Activated CD8-positive, alpha-beta T cell treated with anti-CD3 and anti-CD28 coated beads for 36 hours (primary cell): ENCODE measurements around the gene JRKL. TPM values are rescaled to one million over a fixed set of nuclear protein-coding genes. Genes with fewer than 3 reads are reported as not detected.
A peak's percentile ranks its signal among the peaks of the same experiment; 100 is the strongest.

Experiments
- ATAC-seq: fragments of 200-7000 bp; cut with Tn5 transposase; one replicate; pipeline ENCODE4 v1.10.0; 2021; ENCODE audit warnings: mild to moderate bottlenecking, moderate library complexity
- CTCF ChIA-PET: fragments of 350-600 bp; sonication (Branson Sonifier 250); formaldehyde crosslinking; loops from one replicate; lab custom pipeline; 2021; ENCODE audit warnings: antibody characterized with exemption; lab: Charles Lee
- POLR2A ChIA-PET: fragments of 350-600 bp; sonication (Branson Sonifier 250); formaldehyde crosslinking; loops from one replicate; lab custom pipeline; 2021; ENCODE audit warnings: antibody characterized with exemption; lab: Charles Lee
- DNase-seq: peaks from one replicate; pipeline ENCODE4 v3.0.0-alpha.2; 2020
- H3K27ac Mint-ChIP-seq: one replicate; pipeline ENCODE4 v1.8.0; 2021; ENCODE audit warnings: mild to moderate bottlenecking, mixed read lengths
- H3K27me3 Mint-ChIP-seq: one replicate; pipeline ENCODE4 v1.8.0; 2021; ENCODE audit warnings: mixed read lengths
- H3K36me3 Mint-ChIP-seq: one replicate; pipeline ENCODE4 v1.8.0; 2021; ENCODE audit warnings: low read depth, mixed read lengths
- H3K4me1 Mint-ChIP-seq: one replicate; pipeline ENCODE4 v1.8.0; 2021; ENCODE audit warnings: low read depth, mixed read lengths
- H3K4me3 Mint-ChIP-seq: one replicate; pipeline ENCODE4 v1.8.0; 2021; ENCODE audit warnings: mild to moderate bottlenecking, moderate library complexity, mixed read lengths
- H3K9me3 Mint-ChIP-seq: one replicate; pipeline ENCODE4 v1.8.0; 2021; ENCODE audit warnings: mixed read lengths
- CTCF ChIP-seq: fragments of 200-600 bp; IDR thresholded peaks from one replicate; pipeline ENCODE4 v1.8.0; 2022; ENCODE audit warnings: antibody characterized with exemption, mild to moderate bottlenecking
- intact Hi-C: fragments of 100-400 bp; cut with micrococcal nuclease; formaldehyde crosslinking; loops from one replicate; pipeline ENCODE4 v1.10.0; 2022
- total RNA-seq, 2 experiments: library from RNA; stranded (reverse); gene quantifications; one replicate each; pipeline ENCODE4 v1.2.3, GENCODE V29; 2021

The JRKL gene
- 10 to 100 TPM; 13.3 to 13.5 TPM for total RNA-seq

- H3K27me3 Mint-ChIP-seq = no peaks in the 10 kb centered on the region
- H3K9me3 Mint-ChIP-seq = peaks cover 4% of the 10 kb centered on the region
- H3K36me3 Mint-ChIP-seq = peaks cover 30% of the 10 kb centered on the region
- peak within 1 kb of the TSS; percentile 89 for H3K4me3 Mint-ChIP-seq
- H3K4me1 Mint-ChIP-seq = peaks cover 48% of the 10 kb centered on the region
- TF ChIP-seq CTCF = no peak
- ChIA-PET CTCF (interaction anchor here (1.0 to 3.2 kb wide), 8 partner anchors 35 to 554 kb away, joined by 3 to 26 read pairs (median 6); partner anchors contain the start of gene MAML2), POLR2A (interaction anchor here (0.7 to 2.1 kb wide), 6 partner anchors 47 to 600 kb away, joined by 3 to 6 read pairs (median 4); partner anchors contain the start of genes CEP57, FAM76B and MAML2)
- peak; percentile 98 for ATAC-seq
- DNase-seq = peak; percentile 99
- peak within 1 kb of the TSS; percentile 96 for H3K27ac Mint-ChIP-seq
- intact Hi-C loops = loop anchor here (5.0 to 10.0 kb wide), 3 partner anchors 48 to 555 kb away; partner anchors contain the start of gene MAML2
These were observed at the start of gene JRKL, which contains the start of gene CCDC82 for GRCh38 chr11:96389720-96390487. Gene JRKL, plus strand, starts transcription at chr11:96390013. Its CDS starts 637 bp downstream, at chr11:96390650. Gene CCDC82, minus strand, starts transcription at chr11:96389912. Its CDS starts 5,165 bp downstream, at chr11:96384747.

GRCh38 chr11:96340555-96340885 is 49.3 kb upstream of the JRKL start:
- TF ChIP-seq CTCF = no peak
- DNase-seq (no peak), ATAC-seq (no peak)
- Mint-ChIP-seq H3K27me3 (no peaks in the 10 kb centered on the region), H3K4me1 (peaks cover 47% of the 10 kb centered on the region), H3K9me3 (no peaks in the 10 kb centered on the region), H3K36me3 (peaks cover 27% of the 10 kb centered on the region), H3K27ac (peak overlapping the region; percentile 94), H3K4me3 (peak overlapping the region; percentile 86)
- POLR2A ChIA-PET = interaction anchor here (0.6 to 3.3 kb wide), 10 partner anchors 10 to 310 kb away, joined by 3 to 12 read pairs (median 4); no protein-coding TSS in a partner anchor
- CTCF ChIA-PET = interaction anchor here (0.8 to 8.5 kb wide), 20 partner anchors 9 to 327 kb away, joined by 3 to 132 read pairs (median 4); partner anchors contain the start of genes CCDC82 and JRKL
- intact Hi-C loops = loop anchor here (5.0 kb wide), 4 partner anchors 52 to 328 kb away; partner anchors contain the start of gene JRKL

GRCh38 chr11:96341211-96342013 is 48.4 kb upstream of the JRKL start:
- Mint-ChIP-seq H3K27me3 (no peaks in the 10 kb centered on the region), H3K9me3 (no peaks in the 10 kb centered on the region), H3K36me3 (peaks cover 21% of the 10 kb centered on the region), H3K27ac (peak overlapping the region; percentile 94), H3K4me1 (peaks cover 39% of the 10 kb centered on the region), H3K4me3 (peak overlapping the region; percentile 86)
- ChIA-PET POLR2A (interaction anchor here (0.6 to 3.3 kb wide), 21 partner anchors 9 to 551 kb away, joined by 3 to 12 read pairs (median 4); partner anchors contain the start of gene CEP57), CTCF (interaction anchor here (0.6 to 8.5 kb wide), 39 partner anchors 10 to 492 kb away, joined by 3 to 132 read pairs (median 5); no protein-coding TSS in a partner anchor)
- DNase-seq (peak; percentile 79), ATAC-seq (peak; percentile 55)
- TF ChIP-seq CTCF = peak; percentile 36
- intact Hi-C loops = loop anchor here (2.0 to 5.0 kb wide), 6 partner anchors 51 to 329 kb away; partner anchors contain the start of gene JRKL

- DNase-seq (no peak), ATAC-seq (no peak)
- no peaks in the 10 kb centered on the region for H3K27me3 Mint-ChIP-seq
- CTCF ChIA-PET = interaction anchor here (0.6 to 8.5 kb wide), 101 partner anchors 8 to 553 kb away, joined by 3 to 132 read pairs (median 5); partner anchors contain the start of genes CCDC82, FAM76B and JRKL
- POLR2A ChIA-PET = interaction anchor here (0.6 to 3.3 kb wide), 31 partner anchors 24 to 552 kb away, joined by 3 to 12 read pairs (median 4); partner anchors contain the start of genes CCDC82, CEP57 and JRKL
- H3K27ac Mint-ChIP-seq = peak overlapping the region; percentile 94
- no peak for TF ChIP-seq CTCF
- peaks cover 32% of the 10 kb centered on the region for H3K4me1 Mint-ChIP-seq
- intact Hi-C loops = loop anchor here (2.0 to 5.0 kb wide), 6 partner anchors 50 to 330 kb away; partner anchors contain the start of gene JRKL
- peaks cover 21% of the 10 kb centered on the region for H3K36me3 Mint-ChIP-seq
- peak overlapping the region; percentile 86 for H3K4me3 Mint-ChIP-seq
- H3K9me3 Mint-ChIP-seq = no peaks in the 10 kb centered on the region
These were observed 47.5 kb upstream of the JRKL start for GRCh38 chr11:96342014-96342960.
